ENCODE results near the gene ZNF22.

DNA sequence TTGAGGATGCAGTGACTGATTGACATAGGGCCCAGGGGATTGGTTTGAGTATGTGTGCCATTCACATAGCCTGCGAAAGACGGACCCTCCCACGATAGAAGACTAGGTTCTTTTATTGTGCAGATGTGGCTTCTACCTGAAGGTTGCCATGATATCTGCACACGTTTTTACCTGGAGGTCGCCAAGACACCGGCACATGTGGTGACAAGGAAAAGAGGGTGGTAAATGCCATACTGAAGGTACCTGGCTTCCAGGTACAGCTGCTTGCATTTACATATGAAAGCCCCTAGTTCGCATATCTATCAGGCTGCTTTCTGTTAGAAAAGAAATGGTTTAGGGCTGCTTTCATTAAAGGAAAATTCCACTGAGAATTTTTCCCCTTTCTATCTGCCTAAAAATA lies 43.6 kb downstream of the ZNF22 start:
- TF ChIP-seq, protein P1, sequence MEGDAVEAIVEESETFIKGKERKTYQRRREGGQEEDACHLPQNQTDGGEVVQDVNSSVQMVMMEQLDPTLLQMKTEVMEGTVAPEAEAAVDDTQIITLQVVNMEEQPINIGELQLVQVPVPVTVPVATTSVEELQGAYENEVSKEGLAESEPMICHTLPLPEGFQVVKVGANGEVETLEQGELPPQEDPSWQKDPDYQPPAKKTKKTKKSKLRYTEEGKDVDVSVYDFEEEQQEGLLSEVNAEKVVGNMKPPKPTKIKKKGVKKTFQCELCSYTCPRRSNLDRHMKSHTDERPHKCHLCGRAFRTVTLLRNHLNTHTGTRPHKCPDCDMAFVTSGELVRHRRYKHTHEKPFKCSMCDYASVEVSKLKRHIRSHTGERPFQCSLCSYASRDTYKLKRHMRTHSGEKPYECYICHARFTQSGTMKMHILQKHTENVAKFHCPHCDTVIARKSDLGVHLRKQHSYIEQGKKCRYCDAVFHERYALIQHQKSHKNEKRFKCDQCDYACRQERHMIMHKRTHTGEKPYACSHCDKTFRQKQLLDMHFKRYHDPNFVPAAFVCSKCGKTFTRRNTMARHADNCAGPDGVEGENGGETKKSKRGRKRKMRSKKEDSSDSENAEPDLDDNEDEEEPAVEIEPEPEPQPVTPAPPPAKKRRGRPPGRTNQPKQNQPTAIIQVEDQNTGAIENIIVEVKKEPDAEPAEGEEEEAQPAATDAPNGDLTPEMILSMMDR (conservative IDR thresholded peaks at IDR 0.05; ENCODE audit: low read depth, low read length): no peak
- no peak for TF ChIP-seq EZH2 (IDR thresholded peaks at IDR 0.05; ENCODE audit: borderline replicate concordance, low read depth, low read length, poor library complexity, severe bottlenecking)

All from A673 (cell line).